ENCODE data around the gene CAPN10.

GRCh38 chr2:240615396-240615795 is 28.9 kb downstream of the CAPN10 start:
- TF ChIP-seq CTCF (optimal IDR thresholded peaks at IDR 0.05 in 1 of 3, IDR thresholded peaks at IDR 0.05 in 1 of 3, conservative IDR thresholded peaks at IDR 0.05 in 1 of 3; ENCODE audit: extremely low read depth in 1 of 3, insufficient read depth in 2 of 3, low read length in 3 of 3) (no peak), EZH2 (IDR thresholded peaks at IDR 0.05; ENCODE audit: low read length) (no peak)

Measured in keratinocyte (primary cell).